Kidney (tissue), 14 donors: ENCODE data around the gene ELMO2. TPM values are rescaled to one million over a fixed set of nuclear protein-coding genes. Genes with fewer than 3 reads are reported as not detected.

Source experiments
- DNase-seq, 5 donors: peaks; one replicate each; pipeline ENCODE4 v3.0.0-alpha.2; 2013 to 2020
- FAIRE-seq: peaks from 2 replicates; lab custom pipeline; 2012; peaks lifted over from hg19 to GRCh38; lab: Jason Lieb, UNC
- H3K27ac ChIP-seq, 2 donors: one replicate each; pipeline ENCODE4 v1.7.0; 2013; ENCODE audit warnings: low read depth in 2 of 2, low read length in 2 of 2, inconsistent platforms in 1 of 2
- H3K27me3 ChIP-seq: one replicate; pipeline ENCODE4 v1.7.1; 2013; ENCODE audit warnings: low read length, inconsistent platforms; ENCODE audit not compliant: control insufficient read depth, insufficient read depth
- H3K36me3 ChIP-seq, 3 donors: one replicate each; pipeline versions ENCODE4 v1.7.0 to v1.7.1; 2013; ENCODE audit warnings: low read length in 3 of 3, control low read depth in 1 of 3, inconsistent platforms in 1 of 3; ENCODE audit not compliant: insufficient read depth in 3 of 3, control insufficient read depth in 2 of 3
- H3K4me1 ChIP-seq, 3 donors: one replicate each; pipeline versions ENCODE4 v1.7.0 to v1.7.1; 2013; ENCODE audit warnings: low read length in 3 of 3, inconsistent platforms in 1 of 3, low read depth in 1 of 3; ENCODE audit not compliant: control insufficient read depth in 2 of 3, insufficient read depth in 2 of 3
- H3K4me3 ChIP-seq, 3 donors: one replicate each; pipeline versions ENCODE4 v1.7.0 to v1.8.1; 2013; ENCODE audit warnings: low read length in 3 of 3, control low read depth in 1 of 3, inconsistent platforms in 1 of 3
- H3K9ac ChIP-seq, 3 donors: one replicate each; pipeline versions ENCODE4 v1.7.0 to v1.7.1; 2013; ENCODE audit warnings: low read length in 3 of 3, control low read depth in 1 of 3, inconsistent platforms in 1 of 3
- H3K9me3 ChIP-seq, 3 donors: one replicate each; pipeline versions ENCODE4 v1.7.0 to v1.7.1; 2013; ENCODE audit warnings: low read length in 3 of 3, control low read depth in 1 of 3, inconsistent platforms in 1 of 3; ENCODE audit not compliant: control insufficient read depth in 2 of 3, insufficient read depth in 1 of 3
- intact Hi-C: fragments of 100-400 bp; cut with DNase I; formaldehyde crosslinking; loops from one replicate; pipeline ENCODE4 v1.11.1; 2022
- polyA plus RNA-seq: library from polyadenylated mRNA; stranded (reverse); fragments of 350-450 nt; fragmentation: Illumina TruSeq; extraction: RNeasy Lipid Tissue Mini Kit (QIAGEN cat#74804); gene quantifications from one replicate; pipeline ENCODE4 v1.2.3, GENCODE V29; 2014; ENCODE audit warnings: low read depth, low replicate concordance; ENCODE audit not compliant: insufficient read depth
- total RNA-seq: library from RNA; stranded (reverse); fragmentation: NEBNext Ultra II Directional; extraction: Animal tissue kit (Norgen Biotek cat#: 25700); gene quantifications from one replicate; pipeline ENCODE4 v1.2.1, GENCODE V29; 2021
- TF ChIP-seq, protein P1 (sequence below): IDR thresholded peaks from 3 replicates; pipeline ENCODE4 v1.5.1; 2012; ENCODE audit warnings: mild to moderate bottlenecking, moderate library complexity, borderline replicate concordance; ENCODE audit not compliant: insufficient read depth; ENCODE audit errors: extremely low read depth
- donor health status: control.
- donor health status: control.
- donor health status: control.
- donor health status: control.
- donor health status: control.
- donor health status: DM: yes; HTN: yes; CAD: no.
- donor health status: Normal renal cell carcinoma (clear cell type).

ELMO2 gene
- total and polyA plus RNA-seq, 2 donors from 2014 or later = 21.0 to 43.0 TPM

DNA sequence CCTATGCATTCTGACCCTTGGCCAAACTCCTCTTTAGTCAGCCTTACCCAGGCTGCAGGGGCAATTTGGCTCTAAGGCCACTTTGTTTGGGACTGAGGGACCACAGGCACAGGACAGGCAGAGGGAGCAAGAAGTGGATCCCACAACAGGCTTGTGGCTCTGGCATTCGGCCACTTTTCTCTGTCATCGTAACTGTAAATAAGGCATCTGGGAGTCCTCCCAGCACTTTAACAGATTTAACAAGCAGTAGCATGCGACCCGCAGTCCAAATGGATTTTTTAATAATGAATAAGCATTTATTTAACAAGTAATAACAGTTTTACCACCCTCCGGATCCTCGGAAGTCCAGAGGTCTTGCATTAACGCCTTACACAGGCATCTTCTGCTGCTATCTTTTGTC is 82.0 kb downstream of the ELMO2 start:
- H3K27me3 ChIP-seq = no peaks in the 10 kb centered on the region
- TF ChIP-seq, protein P1, sequence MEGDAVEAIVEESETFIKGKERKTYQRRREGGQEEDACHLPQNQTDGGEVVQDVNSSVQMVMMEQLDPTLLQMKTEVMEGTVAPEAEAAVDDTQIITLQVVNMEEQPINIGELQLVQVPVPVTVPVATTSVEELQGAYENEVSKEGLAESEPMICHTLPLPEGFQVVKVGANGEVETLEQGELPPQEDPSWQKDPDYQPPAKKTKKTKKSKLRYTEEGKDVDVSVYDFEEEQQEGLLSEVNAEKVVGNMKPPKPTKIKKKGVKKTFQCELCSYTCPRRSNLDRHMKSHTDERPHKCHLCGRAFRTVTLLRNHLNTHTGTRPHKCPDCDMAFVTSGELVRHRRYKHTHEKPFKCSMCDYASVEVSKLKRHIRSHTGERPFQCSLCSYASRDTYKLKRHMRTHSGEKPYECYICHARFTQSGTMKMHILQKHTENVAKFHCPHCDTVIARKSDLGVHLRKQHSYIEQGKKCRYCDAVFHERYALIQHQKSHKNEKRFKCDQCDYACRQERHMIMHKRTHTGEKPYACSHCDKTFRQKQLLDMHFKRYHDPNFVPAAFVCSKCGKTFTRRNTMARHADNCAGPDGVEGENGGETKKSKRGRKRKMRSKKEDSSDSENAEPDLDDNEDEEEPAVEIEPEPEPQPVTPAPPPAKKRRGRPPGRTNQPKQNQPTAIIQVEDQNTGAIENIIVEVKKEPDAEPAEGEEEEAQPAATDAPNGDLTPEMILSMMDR = no peak
- DNase-seq = no peak
- no peaks in the 10 kb centered on the region for H3K36me3 ChIP-seq
- no peak for FAIRE-seq
- no peak overlapping the region for H3K9ac ChIP-seq
- no peaks in the 10 kb centered on the region for H3K4me1 ChIP-seq
- H3K4me3 ChIP-seq = no peak overlapping the region
- H3K27ac ChIP-seq = no peak overlapping the region
- H3K9me3 ChIP-seq = no peaks in the 10 kb centered on the region
- intact Hi-C loops = no loop called here

DNA sequence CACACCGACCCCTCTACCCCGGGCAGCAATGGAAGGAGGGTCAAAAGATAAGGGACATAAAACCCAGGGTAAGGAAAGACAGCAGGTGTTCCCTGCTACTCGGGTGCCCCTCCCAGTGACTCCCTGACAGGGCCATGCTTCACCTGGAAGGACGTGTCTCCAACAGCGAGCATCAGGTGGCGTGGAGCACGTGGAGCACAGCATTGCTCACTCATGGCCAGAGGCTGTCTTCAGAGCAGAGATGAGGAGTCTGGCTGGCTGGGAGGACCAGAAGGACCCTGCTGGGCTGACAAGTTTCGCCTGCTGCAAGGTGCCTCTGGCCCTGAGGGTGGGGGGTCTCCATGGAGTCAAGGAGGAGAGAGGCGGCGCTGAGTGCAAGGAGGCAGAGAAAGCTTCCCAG is 82.9 kb downstream of the ELMO2 start:
- Histone ChIP-seq H3K36me3 (no peaks in the 10 kb centered on the region), H3K27ac (no peak overlapping the region), H3K9me3 (no peaks in the 10 kb centered on the region), H3K4me1 (no peaks in the 10 kb centered on the region), H3K4me3 (no peak overlapping the region), H3K27me3 (no peaks in the 10 kb centered on the region), H3K9ac (no peak overlapping the region)
- intact Hi-C loops = no loop called here
- no peak for FAIRE-seq
- DNase-seq = no peak
- TF ChIP-seq, protein P1 = no peak

DNA sequence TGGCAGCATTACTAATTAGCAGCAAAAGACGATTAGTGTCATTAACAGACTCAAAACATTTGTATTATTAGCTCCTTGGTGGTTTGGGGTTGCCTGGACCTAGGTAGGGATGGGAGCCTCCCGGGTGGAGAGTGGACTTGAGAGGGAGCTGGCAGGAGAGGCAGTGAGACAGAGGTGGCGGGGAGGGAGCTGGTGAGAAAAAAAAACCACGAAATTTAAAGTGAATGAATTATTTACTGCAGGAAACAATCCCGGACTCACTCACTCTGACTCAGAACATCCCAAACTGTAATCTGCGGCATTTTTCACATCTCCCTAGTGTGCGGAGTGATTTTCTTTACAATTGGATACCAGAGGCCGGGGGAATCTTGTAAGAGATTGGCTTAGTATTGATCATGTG is 83.8 kb downstream of the ELMO2 start:
- TF ChIP-seq, protein P1 = no peak
- H3K27ac ChIP-seq = no peak overlapping the region
- no peaks in the 10 kb centered on the region for H3K4me1 ChIP-seq
- FAIRE-seq = no peak
- intact Hi-C loops = no loop called here
- no peak overlapping the region for H3K9ac ChIP-seq
- no peak overlapping the region for H3K4me3 ChIP-seq
- no peaks in the 10 kb centered on the region for H3K36me3 ChIP-seq
- no peaks in the 10 kb centered on the region for H3K9me3 ChIP-seq
- DNase-seq = no peak
- H3K27me3 ChIP-seq = peaks cover 3% of the 10 kb centered on the region

- H3K4me1 ChIP-seq = no peaks in the 10 kb centered on the region
- no peak overlapping the region for H3K4me3 ChIP-seq
- no peak overlapping the region for H3K9ac ChIP-seq
- DNase-seq (no peak), FAIRE-seq (no peak)
- intact Hi-C loops = no loop called here
- no peak overlapping the region for H3K27ac ChIP-seq
- H3K9me3 ChIP-seq = no peaks in the 10 kb centered on the region
- TF ChIP-seq, protein P1 = no peak
- peaks cover 26% of the 10 kb centered on the region for H3K27me3 ChIP-seq
- H3K36me3 ChIP-seq = no peaks in the 10 kb centered on the region
These were observed 88.7 kb downstream of the ELMO2 start for GRCh38 chr20:46317685-46318177.
